GM21367 (cell line): ENCODE measurements around the gene PITRM1.

Experiments used
- ATAC-seq: cut with Tn5 transposase; IDR thresholded peaks from one replicate; pipeline ENCODE4 v1.9.1; 2021; ENCODE audit not compliant: unreplicated experiment

The PITRM1 gene

DNA sequence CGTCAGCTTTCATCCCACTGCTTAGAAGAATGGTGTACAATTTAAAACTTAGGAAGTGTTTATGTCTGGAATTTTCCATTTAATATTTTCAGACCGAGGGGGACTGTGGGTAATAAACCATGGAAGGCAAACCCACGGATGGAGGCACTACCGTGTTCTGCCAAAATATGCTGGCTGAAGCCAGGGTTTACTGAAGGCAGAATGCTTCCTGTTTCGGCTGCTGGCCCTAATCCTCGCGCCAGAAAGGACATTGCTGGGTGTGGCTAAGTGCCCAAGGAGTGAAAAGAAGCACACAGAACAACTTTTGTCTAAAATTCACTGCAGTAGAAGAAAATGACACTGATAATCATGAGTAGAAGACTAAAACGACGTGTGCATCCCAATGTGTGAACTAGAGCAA, 32.3 kb downstream of the PITRM1 start:
- no peak for ATAC-seq

DNA sequence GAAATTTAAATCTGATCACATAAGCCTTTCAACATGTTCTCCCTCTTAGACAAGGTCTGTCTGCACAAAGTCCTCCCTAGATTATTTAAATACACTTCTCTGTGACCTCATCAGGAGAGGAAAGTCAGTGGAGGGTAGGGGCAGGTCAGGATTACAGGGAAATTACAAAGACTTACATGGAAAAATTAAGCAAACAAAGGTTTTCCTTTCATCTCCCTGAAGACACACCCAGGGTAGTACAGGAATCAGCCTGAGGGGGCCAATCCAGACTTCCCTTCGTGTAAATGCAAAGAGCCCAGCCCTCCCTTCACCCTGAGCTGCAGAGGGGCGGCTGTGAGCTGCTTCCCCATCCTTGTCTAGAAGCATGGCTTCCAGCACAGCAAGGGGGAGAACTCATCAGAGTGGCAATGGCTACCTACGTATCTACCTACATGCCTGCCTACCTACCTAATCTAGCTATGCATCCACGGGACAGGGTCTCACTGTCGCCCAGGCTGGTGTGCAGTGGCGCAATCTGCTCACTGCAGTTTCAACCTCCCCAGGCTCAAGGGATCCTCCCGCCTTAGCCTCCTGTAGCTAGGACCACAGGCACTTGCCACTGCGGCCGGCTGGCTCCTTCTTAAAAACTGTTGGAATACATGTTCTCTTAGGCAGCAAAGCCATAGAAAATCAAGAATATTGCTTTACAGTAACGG, 33.2 kb downstream of the PITRM1 start:
- no peak for ATAC-seq

DNA sequence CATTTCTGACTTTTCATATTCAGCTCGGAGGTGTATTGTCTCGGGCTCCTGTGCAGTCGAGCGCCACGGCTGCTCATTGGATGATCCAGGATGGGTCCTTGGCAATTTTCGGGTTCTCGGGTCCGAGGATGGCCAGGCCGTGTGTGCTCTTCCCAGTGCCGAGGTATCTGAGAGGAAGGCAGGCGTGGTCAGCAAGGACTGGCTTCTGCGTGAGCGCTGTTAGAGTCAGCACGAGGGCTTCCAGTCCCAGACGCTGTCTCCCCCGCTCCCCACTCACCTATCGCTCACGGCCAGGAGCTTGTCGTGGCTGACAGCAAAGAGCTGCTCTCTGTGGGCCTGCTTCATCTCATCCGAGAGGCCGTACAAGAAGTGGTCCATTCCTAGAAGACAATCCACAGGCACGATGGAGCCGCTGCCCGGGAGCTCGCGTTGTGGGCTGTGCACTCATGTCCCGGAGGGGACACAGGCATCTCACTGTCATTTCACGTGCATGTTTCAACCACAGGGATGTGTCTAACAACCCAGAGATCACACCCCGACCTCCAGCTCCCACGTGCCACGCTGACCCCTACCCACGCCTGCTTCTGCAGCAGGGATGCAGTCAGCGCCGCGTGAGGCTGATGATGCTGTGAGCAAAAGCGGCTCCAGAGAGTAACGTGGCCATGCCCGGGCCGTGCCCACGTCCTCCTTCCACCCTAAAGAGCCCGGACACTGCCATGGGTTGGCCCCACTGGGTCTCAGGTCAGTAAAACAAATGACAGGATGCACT, 34.4 kb downstream of the PITRM1 start:
- no peak for ATAC-seq

DNA sequence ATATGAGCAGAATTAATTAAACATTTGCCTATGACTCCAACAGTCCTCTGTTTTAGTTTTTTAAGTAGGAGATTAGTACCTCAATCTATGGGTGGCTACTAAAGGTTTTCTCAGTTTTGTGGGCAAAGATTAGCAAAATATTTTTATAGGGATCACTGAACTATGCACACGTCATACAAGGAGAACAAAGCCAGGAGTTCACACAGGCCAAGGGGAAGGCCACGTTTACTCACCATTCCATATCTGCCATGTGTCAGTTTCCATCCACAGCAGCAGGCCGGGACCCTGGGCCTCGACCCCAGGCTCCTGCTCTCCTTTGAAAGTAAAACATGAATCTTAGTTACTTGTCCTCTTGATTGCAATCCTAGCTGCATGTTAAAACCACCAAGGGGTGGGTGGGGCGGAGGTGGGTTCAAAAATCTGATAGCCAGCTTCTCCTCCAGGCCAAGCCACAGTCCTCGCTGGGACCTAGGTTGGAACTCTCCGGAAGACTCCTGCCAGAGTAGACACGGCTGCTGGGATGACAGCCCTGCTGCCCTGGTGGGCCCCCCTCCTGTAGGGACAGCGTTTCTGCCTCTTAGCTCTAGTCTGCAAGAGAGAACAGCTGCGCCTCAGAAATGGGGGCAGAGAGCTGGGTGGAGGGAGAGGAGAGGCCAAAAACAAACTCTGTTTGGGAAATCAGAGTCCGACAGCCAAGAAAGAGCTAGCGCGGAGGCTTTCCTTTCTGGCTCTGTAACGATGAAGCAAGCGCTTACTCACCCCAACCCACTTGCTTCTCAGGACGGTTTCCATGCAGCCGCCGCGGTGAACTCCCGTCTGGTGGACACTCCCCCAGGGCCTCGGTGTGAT, 35.6 kb downstream of the PITRM1 start:
- ATAC-seq, result no peak

DNA sequence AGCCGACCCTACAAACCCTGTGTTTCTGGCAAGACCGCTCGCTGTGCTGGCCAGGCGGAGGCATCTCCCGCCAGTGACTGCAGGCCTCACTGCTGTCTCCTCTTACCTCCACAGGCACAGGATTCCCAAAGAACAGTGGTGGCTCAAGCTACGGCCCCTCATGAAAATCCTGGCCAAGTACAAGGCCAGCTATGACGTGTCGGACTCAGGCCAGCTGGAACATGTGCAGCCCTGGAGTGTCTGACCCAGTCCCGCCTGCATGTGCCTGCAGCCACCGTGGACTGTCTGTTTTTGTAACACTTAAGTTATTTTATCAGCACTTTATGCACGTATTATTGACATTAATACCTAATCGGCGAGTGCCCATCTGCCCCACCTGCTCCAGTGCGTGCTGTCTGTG, 36.2 kb downstream of the PITRM1 start:
- no peak for ATAC-seq

DNA sequence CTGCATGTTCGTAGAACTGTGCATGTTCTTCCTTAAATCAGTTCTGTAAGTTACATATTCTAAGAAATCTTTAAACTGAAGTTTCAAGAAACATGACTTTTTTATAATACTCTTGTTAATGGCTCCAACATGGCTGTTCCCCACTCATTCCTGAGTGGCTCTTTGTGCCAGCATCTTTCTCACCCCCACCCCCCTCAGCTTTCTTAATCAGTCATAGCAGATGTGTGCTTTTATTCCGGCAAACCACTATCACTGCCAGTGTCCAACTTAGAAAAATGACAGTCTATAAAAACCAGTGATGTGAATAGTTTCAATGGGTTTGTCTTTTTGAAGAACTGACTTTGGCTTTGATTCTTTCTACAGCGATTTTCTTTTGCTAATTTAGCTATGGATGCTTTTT, 37.6 kb downstream of the PITRM1 start:
- ATAC-seq, result no peak

DNA sequence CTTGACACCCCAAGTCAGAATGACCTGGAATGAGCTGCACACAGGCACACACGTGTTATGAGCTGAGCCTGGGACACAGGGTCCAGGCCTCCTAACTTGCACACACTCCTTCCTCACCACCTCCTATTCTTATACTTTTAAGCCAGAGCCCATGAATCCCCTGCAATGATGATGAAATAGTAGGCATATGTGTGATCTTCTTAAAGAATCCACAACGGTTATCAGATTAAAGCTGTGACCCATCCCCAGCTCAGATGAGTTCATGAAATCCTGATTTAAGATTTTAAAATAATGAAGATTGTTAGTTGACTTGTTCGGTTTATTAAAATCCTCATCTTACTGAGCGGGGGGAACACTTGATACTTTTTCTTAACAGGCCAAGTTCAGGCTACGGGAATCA, 38.6 kb downstream of the PITRM1 start:
- no peak for ATAC-seq

DNA sequence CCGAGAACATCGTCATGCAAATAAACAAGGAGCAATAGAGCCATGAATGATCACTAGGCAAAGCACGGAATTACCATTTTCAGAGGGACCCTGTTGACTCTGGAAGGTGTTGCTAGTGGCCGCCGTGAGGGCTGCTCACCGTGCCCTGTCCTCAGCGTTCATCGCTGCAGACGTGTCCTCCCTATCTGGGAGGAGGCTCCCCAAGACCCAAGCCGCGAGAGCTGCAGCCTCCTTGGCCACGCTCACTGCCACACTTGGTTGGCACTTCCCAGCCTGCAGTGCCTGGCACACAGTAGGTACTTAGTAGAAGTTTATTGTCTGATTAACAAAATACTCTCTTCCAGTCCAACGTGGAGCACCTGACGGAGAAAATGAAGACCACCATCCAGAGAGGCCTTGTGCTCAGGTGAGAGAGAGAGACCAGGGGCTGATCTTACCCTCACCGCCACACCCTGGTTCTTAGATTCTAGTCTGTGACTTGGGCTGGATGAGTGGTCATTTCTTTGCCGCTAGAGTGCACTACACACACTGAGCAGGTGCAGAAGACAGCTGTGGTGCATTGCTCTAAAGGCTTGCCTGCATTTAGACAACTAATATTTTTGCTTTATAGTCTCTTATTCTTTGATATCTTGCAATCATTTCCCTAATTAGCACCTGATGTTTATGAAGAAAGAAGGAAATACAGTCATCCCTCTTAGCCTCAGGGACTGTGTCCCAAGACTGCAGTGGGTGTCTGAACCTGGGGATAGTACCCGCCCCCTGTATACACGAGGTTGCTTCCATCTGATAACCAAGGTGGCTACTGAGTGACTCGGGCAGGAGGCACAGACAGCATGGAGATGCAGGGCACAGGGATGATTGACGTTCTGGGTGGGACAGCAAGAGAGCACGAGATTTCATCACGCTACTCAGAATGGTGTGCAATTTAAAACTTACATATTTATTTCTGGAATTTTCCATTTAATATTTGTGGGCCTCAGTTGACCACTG, 40.3 kb downstream of the PITRM1 start:
- no peak for ATAC-seq

DNA sequence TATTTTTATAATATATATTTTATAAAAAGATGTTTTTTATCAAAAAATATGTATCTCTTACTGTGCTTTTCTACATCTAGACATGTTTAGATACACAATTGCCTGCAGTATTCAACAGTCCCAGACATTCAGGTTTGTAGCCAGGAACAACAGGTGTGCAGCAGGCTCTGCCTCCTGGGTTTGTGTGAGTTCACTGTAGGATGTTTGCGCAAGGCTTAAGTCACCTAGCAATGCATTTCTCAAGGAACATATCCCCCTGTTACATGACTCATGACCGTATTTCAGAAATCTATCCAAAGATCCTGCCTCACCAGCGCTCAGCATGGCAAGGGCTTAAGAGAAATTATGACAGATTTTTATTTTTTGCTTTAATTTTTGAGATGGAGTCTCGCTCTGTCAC, 41.5 kb downstream of the PITRM1 start:
- no peak for ATAC-seq

DNA sequence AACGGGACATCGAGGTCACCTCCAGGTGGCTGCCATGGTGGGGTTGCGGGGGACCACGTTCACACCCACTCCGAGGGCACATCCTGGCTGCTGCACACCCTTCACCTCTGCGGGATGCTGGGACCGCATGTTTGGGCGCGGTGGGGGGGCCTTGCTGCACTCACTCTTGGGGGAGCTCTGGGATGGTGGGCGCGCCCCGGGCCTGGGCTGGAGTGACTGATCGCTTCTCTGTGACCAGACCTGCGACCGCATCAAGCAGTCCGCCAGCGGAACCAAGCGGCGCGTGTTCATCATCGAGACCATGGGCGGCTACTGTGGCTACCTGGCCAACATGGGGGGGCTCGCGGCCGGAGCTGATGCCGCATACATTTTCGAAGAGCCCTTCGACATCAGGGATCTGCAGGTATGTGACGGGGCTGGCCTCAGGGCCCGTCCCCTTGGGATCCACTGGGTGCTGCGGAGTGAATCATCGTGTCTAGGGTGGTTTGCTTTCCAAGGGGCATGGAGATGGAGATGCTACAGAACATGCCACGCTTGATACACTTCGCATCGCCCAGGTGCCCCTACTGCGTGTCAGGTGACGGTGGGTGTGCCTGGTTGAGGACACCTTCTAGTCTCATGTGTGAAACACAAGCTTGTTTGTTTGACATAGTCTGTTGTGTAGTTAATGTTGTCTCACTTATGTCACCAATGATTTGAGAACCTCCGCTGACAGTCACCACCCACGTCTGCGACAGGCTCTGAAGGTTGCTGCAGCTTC, 42.8 kb downstream of the PITRM1 start:
- no peak for ATAC-seq

DNA sequence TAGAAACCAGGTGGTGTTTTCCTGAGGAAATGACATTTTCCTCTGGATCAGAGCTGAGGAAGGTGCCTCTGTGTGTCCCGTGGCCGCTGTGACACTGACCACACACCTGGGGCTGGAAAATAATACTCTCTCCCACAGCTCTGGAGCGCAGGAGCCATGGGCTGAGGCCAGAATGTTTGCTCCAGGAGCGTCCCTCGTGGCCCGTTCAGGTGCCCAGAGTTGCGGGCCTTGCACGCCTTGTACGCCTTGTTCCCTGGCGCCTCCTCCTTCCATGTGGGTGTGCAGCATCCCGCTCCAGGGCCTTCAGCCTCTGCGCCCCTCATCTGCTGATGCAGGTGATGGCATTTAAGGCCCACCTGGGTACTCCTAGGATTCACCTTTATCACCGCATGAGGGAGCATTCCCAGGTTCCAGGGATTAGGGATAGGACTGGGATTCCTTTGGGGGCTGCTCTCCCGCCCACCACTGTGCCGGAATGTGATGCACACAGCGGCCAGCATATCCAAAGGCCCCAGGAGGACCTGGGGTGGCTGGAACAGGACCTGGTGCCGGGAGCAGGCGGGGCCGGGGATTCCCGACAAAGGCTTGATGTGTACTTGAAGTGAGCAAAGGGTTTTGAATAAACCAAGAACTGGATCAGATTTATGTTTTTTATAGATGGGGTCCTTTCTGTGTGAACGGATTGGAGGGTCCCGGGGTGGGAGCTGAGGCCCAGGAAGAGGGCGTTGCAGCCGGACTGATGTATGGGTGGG, 44.0 kb downstream of the PITRM1 start:
- no peak for ATAC-seq

DNA sequence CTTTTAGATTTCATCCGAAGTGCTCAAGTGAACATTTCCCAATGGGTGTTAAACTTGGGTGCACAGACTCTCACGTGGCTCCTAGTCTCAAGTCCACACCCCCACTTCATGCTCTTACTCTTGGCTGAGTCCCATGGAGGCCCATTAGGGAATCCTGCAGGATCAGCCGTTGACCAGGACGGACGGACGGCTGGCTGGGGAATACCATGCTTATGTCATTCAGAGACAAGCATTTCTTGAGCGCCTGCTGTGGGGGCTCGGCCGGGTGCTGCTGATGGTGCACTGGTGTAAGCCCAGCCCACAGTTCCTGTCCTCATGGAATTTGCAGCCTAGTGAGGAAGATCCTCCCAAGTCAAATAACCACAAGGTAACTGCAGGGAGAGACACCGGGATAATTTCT, 44.7 kb downstream of the PITRM1 start:
- no peak for ATAC-seq

DNA sequence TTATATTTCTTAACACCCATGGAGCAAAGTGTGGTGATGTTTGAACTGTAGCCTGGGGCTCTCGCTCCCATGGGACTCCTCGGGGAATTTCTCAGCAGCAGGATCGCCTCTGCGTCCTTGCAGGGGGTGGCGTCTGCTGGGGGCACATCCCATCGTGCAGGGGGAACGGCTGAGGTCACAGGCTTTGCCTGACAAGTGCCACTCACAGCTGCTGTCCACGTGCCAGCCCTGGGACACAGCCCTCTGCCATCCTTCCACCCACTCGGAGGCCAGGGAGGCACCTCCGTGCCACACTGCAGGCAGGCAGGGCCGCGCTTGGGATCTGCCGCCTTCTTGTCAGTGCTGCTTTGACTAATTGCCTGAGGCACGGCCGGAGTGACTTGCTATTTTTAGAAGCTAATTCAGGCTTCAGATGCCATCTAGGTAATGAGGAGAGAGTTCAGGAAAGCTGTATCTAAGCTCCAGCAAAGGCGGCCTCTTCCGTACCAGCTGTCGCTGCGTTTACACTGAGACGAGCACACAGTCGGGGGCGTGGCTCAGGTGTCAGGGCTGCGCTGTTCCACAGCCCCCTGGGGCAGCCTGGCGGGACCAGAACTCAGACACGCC, 45.7 kb downstream of the PITRM1 start:
- ATAC-seq, result no peak

DNA sequence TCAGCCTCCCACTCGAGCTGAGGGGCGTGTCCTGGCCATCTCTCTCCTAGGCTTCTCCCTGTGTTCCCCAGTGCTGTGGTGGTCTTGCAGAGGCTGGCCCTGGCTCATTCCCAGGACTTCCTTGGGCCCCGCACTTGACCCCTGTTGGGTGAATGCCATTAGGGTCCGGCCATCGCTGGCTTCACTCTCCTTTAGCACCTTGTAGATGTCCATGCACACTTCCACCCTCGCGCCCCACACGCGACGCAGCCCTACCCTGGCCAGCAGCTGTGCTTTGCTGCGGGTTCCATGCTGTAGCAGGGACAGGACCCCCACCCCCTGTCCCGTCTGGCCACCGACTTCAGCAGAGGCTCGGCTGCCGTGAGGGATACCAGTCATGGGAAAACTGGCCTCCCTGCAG, 46.3 kb downstream of the PITRM1 start:
- no peak for ATAC-seq

DNA sequence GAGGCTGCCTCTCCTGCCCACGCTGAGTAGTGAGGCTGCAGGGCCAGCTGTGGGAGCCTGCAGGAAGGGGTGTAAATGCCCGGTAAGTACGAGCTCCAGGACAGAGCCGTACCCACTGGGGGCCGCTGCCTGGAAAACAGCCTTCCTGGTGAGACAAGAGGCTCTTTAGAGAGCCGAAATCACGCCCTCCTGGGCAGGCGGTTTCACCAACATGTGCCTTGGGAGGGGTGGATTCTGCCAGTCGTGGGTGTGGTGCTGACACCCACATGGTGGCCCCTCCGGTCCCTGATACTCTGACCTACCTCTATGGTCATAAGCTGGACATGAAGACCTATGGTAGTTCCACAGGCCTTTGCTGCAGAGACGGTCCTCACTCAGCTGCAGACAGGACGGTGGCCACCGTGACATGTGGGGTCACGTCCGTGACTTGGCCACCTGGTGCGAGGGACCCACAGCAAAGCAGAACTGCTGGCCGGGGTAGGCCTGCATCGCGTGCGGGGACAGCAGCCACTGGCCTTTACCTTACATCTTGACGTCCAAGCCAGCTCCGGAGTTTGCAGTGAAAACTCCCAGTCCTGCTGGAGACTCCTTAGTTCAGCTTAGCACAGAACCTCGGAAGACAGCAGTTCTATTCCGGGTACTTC, 46.9 kb downstream of the PITRM1 start:
- ATAC-seq, result no peak

DNA sequence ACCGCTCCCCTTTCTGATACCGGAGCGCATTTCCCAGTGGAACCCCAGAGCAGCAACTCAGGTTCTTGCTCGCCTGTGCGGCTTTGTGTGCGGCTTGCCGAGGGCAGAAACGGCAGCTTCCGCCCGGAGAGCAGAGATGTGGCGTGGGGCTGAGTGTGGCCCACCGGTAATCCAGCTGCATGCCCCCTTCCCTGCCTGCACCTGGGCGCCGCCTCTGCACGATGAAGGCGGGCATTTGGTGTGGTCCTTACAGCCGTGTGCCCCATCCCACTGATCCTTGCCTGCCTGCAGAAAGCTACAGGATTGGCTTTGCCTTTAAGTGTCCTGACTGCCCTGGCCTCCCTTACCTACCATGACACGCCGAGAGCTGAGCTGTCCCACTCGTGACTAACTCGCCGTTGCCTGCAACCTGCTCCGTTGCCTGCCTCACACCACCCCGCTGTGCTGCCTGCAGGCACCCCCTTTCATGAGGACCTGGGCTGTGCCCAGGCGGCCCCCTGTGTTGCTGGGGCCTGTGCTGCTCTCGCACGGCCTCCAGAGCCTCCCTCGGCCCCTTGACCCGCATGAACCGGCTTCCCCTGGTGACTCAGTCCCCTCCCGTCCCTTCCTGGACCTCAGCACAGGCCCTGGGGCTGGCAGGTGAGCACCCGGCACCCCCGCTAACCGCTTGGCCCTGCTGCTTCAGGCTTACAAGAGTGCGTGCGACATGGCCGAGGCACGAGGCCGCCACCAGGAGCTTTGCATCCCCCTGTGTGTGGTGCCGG, 48.0 kb downstream of the PITRM1 start:
- no peak for ATAC-seq

DNA sequence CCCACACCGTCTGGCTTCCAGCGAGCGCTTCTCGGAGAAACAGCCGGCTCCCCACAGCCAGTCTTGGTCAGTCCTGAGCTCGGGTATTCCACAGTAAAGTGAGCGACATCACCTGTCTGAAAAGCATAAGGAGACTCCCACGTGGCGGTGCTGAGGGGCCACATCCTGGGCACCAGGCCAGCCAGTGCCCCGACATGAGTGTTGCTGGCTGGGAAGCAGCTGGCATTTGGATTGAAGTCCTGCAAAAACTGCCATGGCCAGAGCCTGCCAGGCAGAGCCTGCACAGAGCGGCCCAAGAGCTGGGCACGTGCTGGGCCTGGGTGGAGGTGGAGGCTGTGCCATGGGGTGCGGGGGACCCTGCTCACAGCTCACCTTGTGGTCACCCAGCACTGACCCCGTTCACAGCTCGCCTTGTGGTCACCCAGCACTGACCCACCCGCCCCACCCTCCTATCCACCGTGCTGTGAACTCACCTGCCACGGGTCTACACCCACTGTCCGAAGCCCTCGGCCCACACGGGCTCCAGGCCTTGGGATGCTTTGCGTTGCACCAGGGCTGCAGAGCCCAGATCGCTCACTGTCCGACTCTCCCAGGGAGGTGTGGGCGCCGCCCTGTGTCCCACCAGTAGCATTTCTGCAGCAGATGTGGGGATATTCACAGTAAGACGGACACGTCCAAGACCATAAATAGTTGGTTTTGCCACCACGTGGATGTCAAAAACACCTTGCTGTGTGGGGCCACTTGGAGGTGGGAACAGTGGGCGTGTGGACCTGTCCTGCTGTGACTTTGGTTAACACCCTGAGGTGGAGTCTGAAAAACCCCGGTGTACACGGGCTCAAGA, 48.8 kb downstream of the PITRM1 start:
- ATAC-seq, result no peak
